ENCODE data around the gene LMBRD1.

GRCh38 chr6:69732640-69733039 lies 64.2 kb downstream of the LMBRD1 start:
- TF ChIP-seq POLR2A (IDR thresholded peaks at IDR 0.05) (no peak), CTCF (IDR thresholded peaks at IDR 0.05) (no peak)

Data from transverse colon (tissue), 3 donors.